Natural killer cell (primary cell): ENCODE data around the gene C1orf115. TPM values are rescaled to one million over a fixed set of nuclear protein-coding genes. Genes with fewer than 3 reads are reported as not detected.
A peak's percentile ranks its signal among the peaks of the same experiment; 100 is the strongest.
"Not testable (repeated sequence)": the region's sequence is repeated elsewhere in the genome, so short reads cannot be mapped to it uniquely, and the experiment has no call there.

Experiments used
- ATAC-seq, 3 donors: fragments of 150-1000 bp in 2 of 3; fragments of 200-7000 bp in 1 of 3; cut with Tn5 transposase; 1 replicate in 1 of 3; 2 replicates in 2 of 3; pipeline ENCODE4 v1.10.0; 2021; ENCODE audit warnings: mild to moderate bottlenecking in 2 of 3, moderate library complexity in 2 of 3
- DNase-seq, 2 donors: peaks; one replicate each; pipeline versions ENCODE4 v3.0.0 to v3.0.0-alpha.2; 2013 to 2021; ENCODE audit warnings: mixed read lengths in 1 of 2
- H3K27ac ChIP-seq: one replicate; pipeline ENCODE4 v1.5.1; 2013; ENCODE audit warnings: mild to moderate bottlenecking, low read length
- H3K27me3 ChIP-seq: one replicate; pipeline ENCODE4 v1.6.1; 2013; ENCODE audit warnings: low read length; ENCODE audit not compliant: control insufficient read depth, insufficient read depth
- H3K36me3 ChIP-seq: one replicate; pipeline ENCODE4 v1.6.1; 2013; ENCODE audit warnings: low read length; ENCODE audit not compliant: control insufficient read depth, insufficient read depth
- H3K4me1 ChIP-seq: one replicate; pipeline ENCODE4 v1.6.1; 2013; ENCODE audit warnings: low read length; ENCODE audit not compliant: control insufficient read depth, insufficient read depth
- H3K4me3 ChIP-seq: one replicate; pipeline ENCODE4 v1.5.1; 2013; ENCODE audit warnings: low read length
- H3K9me3 ChIP-seq: one replicate; pipeline ENCODE4 v1.6.1; 2013; ENCODE audit warnings: low read length; ENCODE audit not compliant: control insufficient read depth, insufficient read depth
- H3K27ac Mint-ChIP-seq, 2 donors: one replicate each; pipeline ENCODE4 v1.8.0; 2022; ENCODE audit warnings: mild to moderate bottlenecking in 2 of 2, mixed read lengths in 2 of 2, moderate library complexity in 1 of 2
- H3K27me3 Mint-ChIP-seq, 2 donors: one replicate each; pipeline ENCODE4 v1.8.0; 2022; ENCODE audit warnings: low read depth in 2 of 2, mixed read lengths in 2 of 2
- H3K36me3 Mint-ChIP-seq: one replicate; pipeline ENCODE4 v1.8.0; 2022; ENCODE audit warnings: mixed read lengths
- H3K4me1 Mint-ChIP-seq, 2 donors: one replicate each; pipeline ENCODE4 v1.8.0; 2022; ENCODE audit warnings: mixed read lengths in 2 of 2
- H3K4me3 Mint-ChIP-seq: one replicate; pipeline ENCODE4 v1.8.0; 2022; ENCODE audit warnings: mild to moderate bottlenecking, moderate library complexity, mixed read lengths
- H3K9me3 Mint-ChIP-seq, 2 donors: one replicate each; pipeline ENCODE4 v1.8.0; 2022; ENCODE audit warnings: mixed read lengths in 2 of 2
- WGBS: methylation state at CpG from one replicate; pipeline ENCODE4 v1.1.7; 2013; ENCODE audit warnings: missing lambda C conversion rate; ENCODE audit not compliant: insufficient coverage; 5-methylcytosine and 5-hydroxymethylcytosine counted together
- intact Hi-C: fragments of 100-400 bp; cut with micrococcal nuclease; formaldehyde crosslinking; loops from one replicate; pipeline ENCODE4 v1.14.2; 2022
- total RNA-seq, 4 donors: library from RNA; stranded (reverse); fragments of 120-200 nt in 1 of 4; gene quantifications; one replicate each; pipeline versions ENCODE4 v1.2.3 to v1.2.4, GENCODE V29; 2013 to 2022
- TF ChIP-seq, protein P1 (sequence below): fragments of 200-600 bp; IDR thresholded peaks from one replicate; pipeline ENCODE4 v1.8.0; 2022; ENCODE audit warnings: antibody characterized with exemption

The C1orf115 gene
- total RNA-seq, 3 donors from 2014 or later (not counting 1 experiment from before 2014, with no cell fraction given), result 0.33 to 1.3 (median 0.75) TPM

DNA sequence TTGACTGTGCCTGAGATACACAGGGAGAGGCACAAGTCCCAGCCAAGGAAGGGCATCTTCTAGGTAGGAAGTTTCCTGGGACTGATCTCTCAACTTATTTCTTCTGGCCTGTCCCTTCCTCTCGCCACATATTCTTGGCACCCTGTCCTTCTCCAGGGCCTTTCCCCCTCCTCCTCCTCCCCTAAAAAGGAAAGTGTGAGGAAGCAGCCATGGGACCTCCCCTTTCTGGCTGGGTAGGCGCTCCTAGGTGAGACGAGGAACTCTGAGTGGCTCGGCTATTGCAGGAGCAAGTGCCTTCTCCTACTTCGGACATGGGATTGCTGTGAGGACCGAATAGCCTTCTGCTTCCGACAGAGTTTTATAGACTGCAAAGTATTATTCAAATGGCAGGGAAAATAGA lies 42.5 kb downstream of the C1orf115 start:
- Histone ChIP-seq H3K4me3 (no peak overlapping the region), H3K36me3 (no peaks in the 10 kb centered on the region), H3K4me1 (peaks cover 8% of the 10 kb centered on the region), H3K27ac (no peak overlapping the region), H3K27me3 (no peaks in the 10 kb centered on the region), H3K9me3 (no peaks in the 10 kb centered on the region)
- ATAC-seq, result no peak
- WGBS, result 75% methylated on average over 5 of the region's 7 CpGs
- H3K4me3 Mint-ChIP-seq, result peak overlapping the region; percentile 41
- no peak for DNase-seq
- intact Hi-C loops, result loop anchor here (1.0 to 5.0 kb wide), 3 partner anchors 42 to 515 kb away; partner anchors contain the start of gene C1orf115
- peak overlapping the region; percentile 24 to 71 for H3K27ac Mint-ChIP-seq
- peaks cover 5 to 12% of the 10 kb centered on the region in 2 donors for H3K27me3 Mint-ChIP-seq
- H3K4me1 Mint-ChIP-seq, result peaks cover 9 to 10% of the 10 kb centered on the region in 2 donors
- no peaks in the 10 kb centered on the region for H3K36me3 Mint-ChIP-seq
- TF ChIP-seq, protein P1, sequence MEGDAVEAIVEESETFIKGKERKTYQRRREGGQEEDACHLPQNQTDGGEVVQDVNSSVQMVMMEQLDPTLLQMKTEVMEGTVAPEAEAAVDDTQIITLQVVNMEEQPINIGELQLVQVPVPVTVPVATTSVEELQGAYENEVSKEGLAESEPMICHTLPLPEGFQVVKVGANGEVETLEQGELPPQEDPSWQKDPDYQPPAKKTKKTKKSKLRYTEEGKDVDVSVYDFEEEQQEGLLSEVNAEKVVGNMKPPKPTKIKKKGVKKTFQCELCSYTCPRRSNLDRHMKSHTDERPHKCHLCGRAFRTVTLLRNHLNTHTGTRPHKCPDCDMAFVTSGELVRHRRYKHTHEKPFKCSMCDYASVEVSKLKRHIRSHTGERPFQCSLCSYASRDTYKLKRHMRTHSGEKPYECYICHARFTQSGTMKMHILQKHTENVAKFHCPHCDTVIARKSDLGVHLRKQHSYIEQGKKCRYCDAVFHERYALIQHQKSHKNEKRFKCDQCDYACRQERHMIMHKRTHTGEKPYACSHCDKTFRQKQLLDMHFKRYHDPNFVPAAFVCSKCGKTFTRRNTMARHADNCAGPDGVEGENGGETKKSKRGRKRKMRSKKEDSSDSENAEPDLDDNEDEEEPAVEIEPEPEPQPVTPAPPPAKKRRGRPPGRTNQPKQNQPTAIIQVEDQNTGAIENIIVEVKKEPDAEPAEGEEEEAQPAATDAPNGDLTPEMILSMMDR, result no peak
- no peaks in the 10 kb centered on the region for H3K9me3 Mint-ChIP-seq

DNA sequence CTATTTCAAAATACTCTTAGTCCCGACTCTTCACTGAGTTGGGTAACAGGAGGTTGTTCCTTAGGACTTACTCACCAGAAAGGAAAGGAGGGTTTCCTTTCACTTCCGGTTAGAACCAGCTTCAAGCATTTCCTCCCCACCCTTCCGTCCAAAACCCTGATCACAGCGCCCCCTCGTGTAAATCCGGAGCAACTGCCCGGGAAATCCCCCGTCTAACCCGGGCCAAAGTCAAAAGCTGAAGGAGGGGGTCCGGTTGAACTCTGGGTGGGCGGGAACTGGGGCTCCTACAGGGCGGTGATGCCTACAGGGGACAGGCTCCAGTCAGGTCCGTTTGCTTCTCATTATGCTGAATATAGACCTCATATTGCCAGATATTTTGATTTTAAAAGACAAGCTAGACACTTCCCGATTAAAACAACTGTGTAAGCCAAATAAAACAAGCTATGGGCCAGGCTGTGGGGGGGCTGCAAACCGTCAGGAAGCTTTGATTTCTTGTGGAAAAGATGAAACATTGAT lies 43.0 kb downstream of the C1orf115 start:
- Mint-ChIP-seq H3K27me3 (peaks cover 5 to 17% of the 10 kb centered on the region in 2 donors), H3K4me1 (peaks cover 9 to 10% of the 10 kb centered on the region in 2 donors), H3K27ac (peak overlapping the region; percentile 24 to 71), H3K4me3 (peak overlapping the region; percentile 78), H3K36me3 (no peaks in the 10 kb centered on the region), H3K9me3 (no peaks in the 10 kb centered on the region)
- Histone ChIP-seq H3K4me1 (peaks cover 8% of the 10 kb centered on the region), H3K9me3 (no peaks in the 10 kb centered on the region), H3K36me3 (no peaks in the 10 kb centered on the region), H3K27ac (no peak overlapping the region), H3K27me3 (no peaks in the 10 kb centered on the region), H3K4me3 (no peak overlapping the region)
- peak; percentile 68 to 84 for DNase-seq
- peak; percentile 91 to 97 (median 97) for ATAC-seq
- 3% methylated on average over 13 of the region's 15 CpGs for WGBS
- TF ChIP-seq, protein P1, result peak; percentile 78
- intact Hi-C loops, result loop anchor here (1.0 to 5.0 kb wide), 3 partner anchors 43 to 516 kb away; partner anchors contain the start of gene C1orf115

DNA sequence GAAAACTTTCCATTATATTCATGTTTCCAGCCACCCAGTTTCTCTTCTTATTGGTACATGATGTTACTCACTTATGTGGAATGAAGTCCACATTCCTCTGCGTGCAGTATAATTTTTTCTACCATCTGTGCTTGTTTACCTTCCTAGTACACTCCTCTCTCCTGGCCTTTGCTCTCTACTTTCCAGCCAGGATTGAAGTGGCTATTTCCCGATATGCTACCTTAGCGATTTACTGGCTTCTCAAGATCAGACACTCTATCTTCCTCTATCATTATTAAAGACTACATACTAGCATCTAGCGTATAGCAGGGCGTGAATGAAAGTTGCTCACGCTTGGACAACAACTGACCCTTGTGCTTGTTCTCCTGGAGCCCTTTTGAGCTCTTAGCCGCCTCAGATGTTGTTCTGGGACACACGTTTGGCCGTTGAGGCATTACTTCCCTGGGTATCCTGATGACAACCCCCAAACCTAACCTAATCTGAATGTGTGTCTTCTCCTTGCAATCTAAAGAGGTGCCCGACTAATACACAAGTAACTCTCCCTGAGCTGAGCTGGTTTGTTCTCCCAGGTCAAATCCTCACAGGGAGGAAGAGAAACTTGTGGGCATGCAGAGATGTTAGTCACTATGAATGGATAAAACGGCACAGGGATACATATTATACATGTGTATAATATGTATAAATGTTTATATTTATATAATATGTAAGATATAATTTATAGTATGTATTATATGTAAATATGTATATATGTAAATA lies 44.6 kb downstream of the C1orf115 start:
- Mint-ChIP-seq H3K27me3 (peaks cover 9 to 30% of the 10 kb centered on the region in 2 donors), H3K27ac (no peak overlapping the region), H3K4me1 (peaks cover 9 to 10% of the 10 kb centered on the region in 2 donors), H3K4me3 (no peak overlapping the region), H3K9me3 (no peaks in the 10 kb centered on the region), H3K36me3 (no peaks in the 10 kb centered on the region)
- H3K27ac ChIP-seq, result no peak overlapping the region
- no peak for DNase-seq
- no peak overlapping the region for H3K4me3 ChIP-seq
- ATAC-seq, result no peak
- TF ChIP-seq, protein P1, result no peak
- intact Hi-C loops, result loop anchor here (5.0 kb wide), 2 partner anchors 437 to 517 kb away; no protein-coding TSS in a partner anchor
- H3K36me3 ChIP-seq, result no peaks in the 10 kb centered on the region
- H3K9me3 ChIP-seq, result no peaks in the 10 kb centered on the region
- H3K4me1 ChIP-seq, result peaks cover 8% of the 10 kb centered on the region
- 91% methylated on average over 9 of the region's 11 CpGs for WGBS
- no peaks in the 10 kb centered on the region for H3K27me3 ChIP-seq

DNA sequence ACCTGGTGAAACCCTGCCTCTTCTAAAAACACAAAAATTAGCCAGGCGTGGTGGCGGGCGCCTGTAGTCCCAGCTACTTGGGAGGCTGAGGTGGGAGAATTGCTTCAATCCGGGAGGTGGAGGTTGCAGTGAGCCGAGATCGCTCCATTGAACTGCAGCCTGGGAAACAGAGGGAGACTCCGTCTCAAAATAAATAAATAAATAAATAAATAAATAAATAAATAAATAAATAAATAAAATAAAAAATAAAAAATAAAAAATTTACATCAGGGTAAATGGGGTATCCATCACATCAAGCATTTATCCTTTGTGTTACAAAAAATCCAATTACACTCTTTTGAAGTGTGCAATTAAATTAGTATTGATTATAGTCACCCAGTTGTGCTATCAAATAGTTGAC lies 46.1 kb downstream of the C1orf115 start:
- DNase-seq, H3K27ac ChIP-seq, H3K9me3 Mint-ChIP-seq, H3K4me3 ChIP-seq, intact Hi-C loops, H3K4me1 ChIP-seq, H3K4me3 Mint-ChIP-seq, H3K27ac Mint-ChIP-seq, H3K27me3 ChIP-seq, ATAC-seq, H3K36me3 ChIP-seq, H3K36me3 Mint-ChIP-seq, H3K9me3 ChIP-seq: not testable (repeated sequence)
- Mint-ChIP-seq H3K27me3 (peaks cover 23 to 45% of the 10 kb centered on the region in 2 donors), H3K4me1 (peaks cover 9 to 10% of the 10 kb centered on the region in 2 donors)
- WGBS, result 96% methylated on average over 4 of the region's 7 CpGs
